ENCODE measurements around the gene PRMT7.

DNA sequence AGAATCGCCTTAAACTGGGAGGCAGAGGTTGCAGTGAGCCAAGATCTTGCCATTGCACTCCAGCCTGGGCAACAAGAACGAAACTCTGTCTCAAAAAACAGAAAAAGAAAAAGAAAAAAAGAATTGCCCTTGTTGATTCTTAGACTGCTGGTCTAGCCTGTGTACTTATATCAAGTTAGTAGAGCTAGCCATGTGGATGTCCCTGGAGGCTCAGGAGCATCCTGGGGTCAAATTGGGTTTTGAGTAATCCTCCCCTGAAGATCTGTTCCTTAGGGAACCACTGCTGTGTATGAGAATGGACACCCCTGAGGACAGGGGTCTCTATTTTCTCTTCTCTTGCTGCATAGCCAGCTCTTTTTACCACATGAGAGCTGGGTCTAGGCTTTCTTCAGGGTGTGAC is 21.6 kb upstream of the PRMT7 start:
- TF ChIP-seq, protein P1, sequence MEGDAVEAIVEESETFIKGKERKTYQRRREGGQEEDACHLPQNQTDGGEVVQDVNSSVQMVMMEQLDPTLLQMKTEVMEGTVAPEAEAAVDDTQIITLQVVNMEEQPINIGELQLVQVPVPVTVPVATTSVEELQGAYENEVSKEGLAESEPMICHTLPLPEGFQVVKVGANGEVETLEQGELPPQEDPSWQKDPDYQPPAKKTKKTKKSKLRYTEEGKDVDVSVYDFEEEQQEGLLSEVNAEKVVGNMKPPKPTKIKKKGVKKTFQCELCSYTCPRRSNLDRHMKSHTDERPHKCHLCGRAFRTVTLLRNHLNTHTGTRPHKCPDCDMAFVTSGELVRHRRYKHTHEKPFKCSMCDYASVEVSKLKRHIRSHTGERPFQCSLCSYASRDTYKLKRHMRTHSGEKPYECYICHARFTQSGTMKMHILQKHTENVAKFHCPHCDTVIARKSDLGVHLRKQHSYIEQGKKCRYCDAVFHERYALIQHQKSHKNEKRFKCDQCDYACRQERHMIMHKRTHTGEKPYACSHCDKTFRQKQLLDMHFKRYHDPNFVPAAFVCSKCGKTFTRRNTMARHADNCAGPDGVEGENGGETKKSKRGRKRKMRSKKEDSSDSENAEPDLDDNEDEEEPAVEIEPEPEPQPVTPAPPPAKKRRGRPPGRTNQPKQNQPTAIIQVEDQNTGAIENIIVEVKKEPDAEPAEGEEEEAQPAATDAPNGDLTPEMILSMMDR (IDR thresholded peaks at IDR 0.05): no peak
- TF ChIP-seq POLR2A (IDR thresholded peaks at IDR 0.05) (no peak), EP300 (IDR thresholded peaks at IDR 0.05) (no peak)

Data from ovary (tissue), 3 donors.